GM12878 (cell line): ENCODE measurements around the gene PMM1.

ENCODE experiments used
- CREM ChIP-seq: IDR thresholded peaks from 2 replicates; pipeline ENCODE4 v1.6.1; 2014; ENCODE audit warnings: antibody characterized with exemption, low read depth
- EGR1 ChIP-seq, 2 experiments: IDR thresholded peaks; 1 replicate in 1 of 2; 2 replicates in 1 of 2; pipeline ENCODE4 v1.6.1; 2011 to 2012; ENCODE audit warnings: low read depth in 2 of 2, low read length in 2 of 2, borderline replicate concordance in 1 of 2, mild to moderate bottlenecking in 1 of 2, moderate library complexity in 1 of 2
- EP300 ChIP-seq, 2 experiments: fragments of 150-350 bp in 1 of 2; IDR thresholded peaks; 2 replicates each; pipeline ENCODE4 v1.6.1; 2011 to 2012; ENCODE audit warnings: low read depth in 2 of 2, low read length in 2 of 2, borderline replicate concordance in 1 of 2, improper control_type of control experiment in 1 of 2, inconsistent platforms in 1 of 2; ENCODE audit not compliant: control insufficient read depth in 1 of 2

DNA sequence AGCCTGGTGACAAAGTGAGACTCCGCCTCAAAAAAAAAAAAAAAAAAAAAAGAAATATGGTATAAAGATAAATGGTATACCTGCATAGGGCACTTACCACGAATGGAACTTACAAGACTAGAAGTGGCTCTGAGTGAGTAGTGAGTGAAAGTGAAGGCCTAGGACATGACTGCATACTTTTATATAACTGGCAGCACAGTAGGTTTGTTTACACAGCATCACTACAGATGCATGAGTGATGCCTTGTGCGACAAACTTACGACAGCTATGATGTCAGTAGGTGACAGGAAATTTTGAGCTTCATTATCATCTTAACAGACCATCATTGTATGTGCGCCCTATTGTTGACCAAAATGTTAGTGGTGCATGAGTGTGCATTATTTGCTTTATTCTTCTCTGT lies 49.1 kb upstream of the PMM1 start:
- no peak for TF ChIP-seq EGR1 (IDR thresholded peaks at IDR 0.05; ENCODE audit: borderline replicate concordance in 1 of 2, low read depth in 2 of 2, low read length in 2 of 2)
- TF ChIP-seq EP300 (IDR thresholded peaks at IDR 0.05; ENCODE audit: borderline replicate concordance in 1 of 2, control insufficient read depth in 1 of 2, low read depth in 2 of 2, low read length in 2 of 2) = no peak
- TF ChIP-seq CREM = no peak
